ENCODE results near the gene PHPT1. TPM values are rescaled to one million over a fixed set of nuclear protein-coding genes. Genes with fewer than 3 reads are reported as not detected.
A peak's percentile ranks its signal among the peaks of the same experiment; 100 is the strongest.

The PHPT1 gene
- total and polyA plus RNA-seq, 2 of the 13 experiments (the other 11 are each of a cell fraction or from before 2014, with no cell fraction given), result 189 to 192 TPM

- Histone ChIP-seq H2AFZ (ENCODE audit: low read length) (no peak overlapping the region), H3K9me3 (ENCODE audit: low read length) (no peaks in the 10 kb centered on the region), H3K4me2 (ENCODE audit: low read depth, low read length) (peak overlapping the region; percentile 90), H3K4me3 (replicated peaks in 1 of 3; ENCODE audit: insufficient read depth in 1 of 3, low read depth in 2 of 3, low read length in 3 of 3) (peak overlapping the region; percentile 67 to 85 (median 81)), H3K36me3 (replicated peaks in 1 of 2; ENCODE audit: control insufficient read depth in 1 of 2, insufficient read depth in 2 of 2, low read length in 2 of 2) (peaks cover 0 to 2% of the 10 kb centered on the region in 2 experiments; a peak in 2 of 5 replicates), H3K27me3 (ENCODE audit: control insufficient read depth in 1 of 2, insufficient read depth in 2 of 2, low read length in 2 of 2) (no peaks in the 10 kb centered on the region), H4K20me1 (ENCODE audit: insufficient read depth, low read length) (no peaks in the 10 kb centered on the region; the same call in none of the 2 replicates), H3K79me2 (ENCODE audit: insufficient read depth, low read length) (peaks cover 32% of the 10 kb centered on the region), H3K9ac (ENCODE audit: insufficient read depth, low read depth, low read length) (peak overlapping the region; percentile 70), H3K4me1 (ENCODE audit: insufficient read depth, low read length) (peaks cover 75% of the 10 kb centered on the region), H3K27ac (ENCODE audit: extremely low read length, insufficient read depth, low read length) (peak overlapping the region; percentile 84)
- peak; percentile 65 for ATAC-seq
- 0% methylated on average over 18 of the region's 63 CpGs for WGBS (ENCODE audit: low lambda C conversion rate)
- peak; percentile 85 for DNase-seq (ENCODE audit: low spot score)
- in situ Hi-C loops (cut with HindIII; ENCODE audit: extremely low pct_ligation_motif_present, low pct_unique_long_range_greater_than_20kb) (no loop called here), intact Hi-C loops (cut with micrococcal nuclease; ENCODE audit: unreplicated experiment) (no loop called here)
- CTCF ChIA-PET (ENCODE audit: low intra/inter-chr PET ratio, low total read pairs), result no interaction called here
- FAIRE-seq, result no peak
- POLR2A ChIA-PET, result interaction anchor here (0.8 to 2.8 kb wide), 20 partner anchors 8 to 440 kb away, joined by 3 to 35 read pairs (median 5); partner anchors contain the start of genes AJM1, ENTPD2, MAN1B1 and RABL6
- BruUV-seq (replicated peaks), result no TSS peak
- TF ChIP-seq ZBTB7A (CRISPR knock-in tag; IDR thresholded peaks at IDR 0.05) (no peak), MXD1 (CRISPR knock-in tag; IDR thresholded peaks at IDR 0.05) (0 out of 2 replicates have a peak, but pooled peaks have one; percentile 20), MLXIP (CRISPR knock-in tag; IDR thresholded peaks at IDR 0.05; ENCODE audit: borderline replicate concordance) (peak; percentile 36; the same call in 1 of the 2 replicates), ZNF777 (CRISPR knock-in tag; IDR thresholded peaks at IDR 0.05) (no peak; the same call in 1 of the 2 replicates), ZC3H13 (CRISPR knock-in tag; IDR thresholded peaks at IDR 0.05) (peak; percentile 15; the same call in 1 of the 2 replicates), ZNF770 (CRISPR knock-in tag; IDR thresholded peaks at IDR 0.05) (no peak), ZKSCAN1 (IDR thresholded peaks at IDR 0.05; ENCODE audit: low read length) (no peak), FIP1L1 (IDR thresholded peaks at IDR 0.05; ENCODE audit: borderline replicate concordance, insufficient read depth, low read depth, low read length) (no peak), ZNF768 (CRISPR knock-in tag; IDR thresholded peaks at IDR 0.05) (0 out of 2 replicates have a peak, but pooled peaks have one; percentile 0), ZBTB26 (CRISPR knock-in tag; IDR thresholded peaks at IDR 0.05; ENCODE audit: borderline replicate concordance) (peak; percentile 16; the same call in 1 of the 2 replicates), PRMT3 (CRISPR knock-in tag; IDR thresholded peaks at IDR 0.05; ENCODE audit: borderline replicate concordance, low read depth) (no peak), TMF1 (CRISPR knock-in tag; IDR thresholded peaks at IDR 0.05; ENCODE audit: low read depth) (no peak)
These were observed 49.2 kb upstream of the PHPT1 start for GRCh38 chr9:136799854-136800657.

All from HepG2 (cell line).